Measurements from ENCODE around the gene NDUFA7.
"Not testable (repeated sequence)": the region's sequence is repeated elsewhere in the genome, so short reads cannot be mapped to it uniquely, and the experiment has no call there.

Gene NDUFA7

GRCh38 chr19:8318835-8319234 lies 2.3 kb downstream of the NDUFA7 start:
- DNase-seq, result not testable (repeated sequence)

GRCh38 chr19:8316351-8317125 lies 4.6 kb downstream of the NDUFA7 start:
- DNase-seq, result no peak

- not testable (repeated sequence) for DNase-seq
Observed at GRCh38 chr19:8314981-8315640, 6.1 kb downstream of the NDUFA7 start.

GRCh38 chr19:8311461-8312260 lies 9.5 kb downstream of the NDUFA7 start:
- no peak for DNase-seq

GRCh38 chr19:8310342-8311055 lies 10.7 kb downstream of the NDUFA7 start:
- DNase-seq, result no peak

GRCh38 chr19:8308891-8309291 lies 12.3 kb downstream of the NDUFA7 start:
- no peak for DNase-seq

- DNase-seq, result peak; percentile 83
Observed at GRCh38 chr19:8307965-8308866, 13.0 kb downstream of the NDUFA7 start, which contains the start of gene CD320. Gene CD320, minus strand, starts transcription at chr19:8308358. Its CDS starts 68 bp downstream, at chr19:8308290.

GRCh38 chr19:8307400-8307964 lies 13.7 kb downstream of the NDUFA7 start:
- no peak for DNase-seq

- no peak for DNase-seq
Observed at GRCh38 chr19:8306235-8307054, 14.7 kb downstream of the NDUFA7 start.

GRCh38 chr19:8305798-8306197 lies 15.4 kb downstream of the NDUFA7 start:
- DNase-seq, result no peak

- no peak for DNase-seq
Observed at GRCh38 chr19:8304841-8305621, 16.1 kb downstream of the NDUFA7 start.

- DNase-seq, result no peak
Observed at GRCh38 chr19:8302734-8303133, 18.4 kb downstream of the NDUFA7 start.

GRCh38 chr19:8302357-8302691 lies 18.9 kb downstream of the NDUFA7 start:
- DNase-seq, result no peak

GRCh38 chr19:8291337-8291736 lies 29.8 kb downstream of the NDUFA7 start:
- DNase-seq, result not testable (repeated sequence)

- DNase-seq, result not testable (repeated sequence)
Observed at GRCh38 chr19:8276508-8276907, 44.7 kb downstream of the NDUFA7 start.

- DNase-seq, result no peak
Observed at GRCh38 chr19:8269724-8270123, 51.5 kb downstream of the NDUFA7 start.

GRCh38 chr19:8265872-8266271 lies 55.3 kb downstream of the NDUFA7 start:
- DNase-seq, result no peak

- DNase-seq, result not testable (repeated sequence)
Observed at GRCh38 chr19:8264248-8264647, 56.9 kb downstream of the NDUFA7 start.

GRCh38 chr19:8262431-8262830 lies 58.7 kb downstream of the NDUFA7 start:
- no peak for DNase-seq

- no peak for DNase-seq
Observed at GRCh38 chr19:8261881-8262280, 59.3 kb downstream of the NDUFA7 start.

Data from activated effector memory CD4-positive, alpha-beta T cell treated with Interleukin-2 at 50 U/mL for 16 hours (primary cell).